ENCODE measurements around the gene CYB561D2. TPM values are rescaled to one million over a fixed set of nuclear protein-coding genes. Genes with fewer than 3 reads are reported as not detected.

The CYB561D2 gene
- polyA plus RNA-seq, 3 donors from 2014 or later: 120 to 158 (median 131) TPM

- Mint-ChIP-seq H3K4me3 (peak within 1 kb of the TSS; percentile 90 to 99 (median 98)), H3K36me3 (peaks cover 9 to 22% (median 10%) of the 10 kb centered on the region in 3 donors), H3K4me1 (peaks cover 65 to 69% of the 10 kb centered on the region in 2 donors), H3K27me3 (ENCODE audit: low read depth in 3 of 3) (peaks cover 16 to 37% (median 31%) of the 10 kb centered on the region in 3 donors), H3K9me3 (no peaks in the 10 kb centered on the region), H3K27ac (peak within 1 kb of the TSS; percentile 93 to 99 (median 97))
- DNase-seq: peak; percentile 94 to 95 (median 94)
Observed at GRCh38 chr3:50340448-50341329, 10.0 kb upstream of the CYB561D2 start, which contains the start of gene RASSF1. Gene RASSF1, minus strand, starts transcription at chr3:50340836. Its CDS starts 31 bp downstream, at chr3:50340805.

GRCh38 chr3:50341537-50341936 lies 9.1 kb upstream of the CYB561D2 start:
- Mint-ChIP-seq H3K4me1 (peaks cover 65 to 69% of the 10 kb centered on the region in 2 donors), H3K27me3 (ENCODE audit: low read depth in 3 of 3) (peaks cover 16 to 36% (median 28%) of the 10 kb centered on the region in 3 donors)
- peak in 2 of 3 donors; percentile 28 to 34 for DNase-seq

GRCh38 chr3:50341996-50342650 lies 8.5 kb upstream of the CYB561D2 start:
- peaks cover 4 to 20% (median 7%) of the 10 kb centered on the region in 3 donors for H3K36me3 Mint-ChIP-seq
- H3K4me3 Mint-ChIP-seq: peak overlapping the region; percentile 66 to 98 (median 86)
- H3K4me1 Mint-ChIP-seq: peaks cover 65 to 69% of the 10 kb centered on the region in 2 donors
- peak overlapping the region; percentile 84 to 95 (median 92) for H3K27ac Mint-ChIP-seq
- H3K27me3 Mint-ChIP-seq (ENCODE audit: low read depth in 3 of 3): peaks cover 16 to 35% (median 27%) of the 10 kb centered on the region in 3 donors
- H3K9me3 Mint-ChIP-seq: no peaks in the 10 kb centered on the region
- no peak for DNase-seq

More at GRCh38 chr3:50341537-50341936, 9.1 kb upstream of the CYB561D2 start:
- Mint-ChIP-seq H3K9me3 (no peaks in the 10 kb centered on the region), H3K4me3 (peak overlapping the region; percentile 75 to 98 (median 90)), H3K27ac (peak overlapping the region; percentile 84 to 95 (median 92)), H3K36me3 (peaks cover 6 to 21% (median 8%) of the 10 kb centered on the region in 3 donors)

- peak overlapping the region in 5 of 6 donors; percentile 89 to 95 (median 92) for H3K27ac Mint-ChIP-seq
Observed at GRCh38 chr3:50342813-50343633, 7.6 kb upstream of the CYB561D2 start.

GRCh38 chr3:50345008-50345407 lies 5.7 kb upstream of the CYB561D2 start:
- no peaks in the 10 kb centered on the region for H3K9me3 Mint-ChIP-seq
- no peak for DNase-seq
- H3K27me3 Mint-ChIP-seq (ENCODE audit: low read depth in 3 of 3): peaks cover 9 to 15% (median 10%) of the 10 kb centered on the region in 3 donors
- peak overlapping the region in 2 of 6 donors; percentile 40 to 70 for H3K27ac Mint-ChIP-seq
- H3K36me3 Mint-ChIP-seq: peaks cover 0 to 10% (median 10%) of the 10 kb centered on the region in 3 donors
- peak overlapping the region in 3 of 5 donors; percentile 15 to 33 (median 33) for H3K4me3 Mint-ChIP-seq
- H3K4me1 Mint-ChIP-seq: peaks cover 76 to 82% of the 10 kb centered on the region in 2 donors

More at GRCh38 chr3:50342813-50343633, 7.6 kb upstream of the CYB561D2 start:
- H3K4me3 Mint-ChIP-seq: no peak overlapping the region
- H3K4me1 Mint-ChIP-seq: peaks cover 69 to 75% of the 10 kb centered on the region in 2 donors
- no peak for DNase-seq
- no peaks in the 10 kb centered on the region for H3K9me3 Mint-ChIP-seq
- H3K36me3 Mint-ChIP-seq: peaks cover 7 to 21% (median 10%) of the 10 kb centered on the region in 3 donors
- peaks cover 13 to 30% (median 24%) of the 10 kb centered on the region in 3 donors for H3K27me3 Mint-ChIP-seq (ENCODE audit: low read depth in 3 of 3)

- Mint-ChIP-seq H3K4me1 (peaks cover 83 to 88% of the 10 kb centered on the region in 2 donors), H3K27me3 (ENCODE audit: low read depth in 3 of 3) (peaks cover 12 to 15% (median 13%) of the 10 kb centered on the region in 3 donors), H3K36me3 (peaks cover 0 to 14% (median 11%) of the 10 kb centered on the region in 3 donors), H3K27ac (peak within 1 kb of the TSS in 5 of 6 donors; percentile 39 to 79 (median 40)), H3K9me3 (no peaks in the 10 kb centered on the region), H3K4me3 (peak within 1 kb of the TSS; percentile 60 to 75 (median 66))
- peak; percentile 50 to 65 (median 56) for DNase-seq
Observed at GRCh38 chr3:50345586-50346234, 5.0 kb upstream of the CYB561D2 start, which contains the start of gene ZMYND10. Gene ZMYND10, minus strand, starts transcription at chr3:50345732. Its CDS starts 153 bp downstream, at chr3:50345579.

- Mint-ChIP-seq H3K9me3 (no peaks in the 10 kb centered on the region), H3K4me1 (peaks cover 83 to 88% of the 10 kb centered on the region in 2 donors), H3K27ac (peak overlapping the region; percentile 46 to 86 (median 82)), H3K27me3 (ENCODE audit: low read depth in 3 of 3) (peaks cover 8 to 10% (median 8%) of the 10 kb centered on the region in 3 donors), H3K36me3 (peaks cover 0 to 14% (median 11%) of the 10 kb centered on the region in 3 donors), H3K4me3 (peak overlapping the region; percentile 35 to 65 (median 41))
- DNase-seq: peak; percentile 74 to 83 (median 79)
Observed at GRCh38 chr3:50347187-50347813, 3.4 kb upstream of the CYB561D2 start.

- Mint-ChIP-seq H3K4me1 (peaks cover 66 to 73% of the 10 kb centered on the region in 2 donors), H3K27me3 (ENCODE audit: low read depth in 3 of 3) (peaks cover 8 to 12% (median 8%) of the 10 kb centered on the region in 3 donors), H3K9me3 (no peaks in the 10 kb centered on the region), H3K27ac (peak overlapping the region; percentile 93 to 99 (median 98)), H3K4me3 (peak overlapping the region; percentile 95 to 98 (median 97)), H3K36me3 (peaks cover 0 to 19% (median 11%) of the 10 kb centered on the region in 3 donors)
- DNase-seq: no peak
Observed at GRCh38 chr3:50350213-50350526, 492 bp upstream of the CYB561D2 start.

GRCh38 chr3:50351323-50351697 lies 648 bp downstream of the CYB561D2 start:
- Mint-ChIP-seq H3K36me3 (peaks cover 0 to 19% (median 11%) of the 10 kb centered on the region in 3 donors), H3K4me1 (peaks cover 68 to 72% of the 10 kb centered on the region in 2 donors), H3K27me3 (ENCODE audit: low read depth in 3 of 3) (peaks cover 8 to 12% (median 8%) of the 10 kb centered on the region in 3 donors), H3K27ac (peak overlapping the region; percentile 93 to 99 (median 98)), H3K4me3 (peak overlapping the region; percentile 95 to 98 (median 97)), H3K9me3 (no peaks in the 10 kb centered on the region)
- DNase-seq: no peak

- peaks cover 5 to 10% (median 6%) of the 10 kb centered on the region in 3 donors for H3K27me3 Mint-ChIP-seq (ENCODE audit: low read depth in 3 of 3)
- H3K36me3 Mint-ChIP-seq: peaks cover 0 to 15% (median 4%) of the 10 kb centered on the region in 3 donors
- H3K27ac Mint-ChIP-seq: peak overlapping the region in 2 of 6 donors; percentile 35 to 56
- H3K4me3 Mint-ChIP-seq: peak overlapping the region in 4 of 5 donors; percentile 17 to 41 (median 31)
- no peak for DNase-seq
- H3K4me1 Mint-ChIP-seq: peaks cover 68 to 75% of the 10 kb centered on the region in 2 donors
- no peaks in the 10 kb centered on the region for H3K9me3 Mint-ChIP-seq
Observed at GRCh38 chr3:50352781-50353180, 2.1 kb downstream of the CYB561D2 start.

- peaks cover 0 to 11% (median 4%) of the 10 kb centered on the region in 3 donors for H3K36me3 Mint-ChIP-seq
- H3K27me3 Mint-ChIP-seq (ENCODE audit: low read depth in 3 of 3): peaks cover 5 to 13% (median 6%) of the 10 kb centered on the region in 3 donors
- no peaks in the 10 kb centered on the region for H3K9me3 Mint-ChIP-seq
- no peak overlapping the region for H3K27ac Mint-ChIP-seq
- DNase-seq: no peak
- H3K4me1 Mint-ChIP-seq: peaks cover 68 to 75% of the 10 kb centered on the region in 2 donors
- peak overlapping the region in 1 of 5 donors; percentile 30 for H3K4me3 Mint-ChIP-seq
Observed at GRCh38 chr3:50353245-50354004, 2.8 kb downstream of the CYB561D2 start.

Data from immature natural killer cell (primary cell).